GM21528 (cell line): ENCODE measurements around the gene C16orf90.
"Not testable (repeated sequence)": the region's sequence is repeated elsewhere in the genome, so short reads cannot be mapped to it uniquely, and the experiment has no call there.

ENCODE experiments used
- ATAC-seq: cut with Tn5 transposase; IDR thresholded peaks from one replicate; pipeline ENCODE4 v1.9.1; 2021; ENCODE audit warnings: mild to moderate bottlenecking, moderate library complexity; ENCODE audit not compliant: unreplicated experiment, low FRiP score

The C16orf90 gene

DNA sequence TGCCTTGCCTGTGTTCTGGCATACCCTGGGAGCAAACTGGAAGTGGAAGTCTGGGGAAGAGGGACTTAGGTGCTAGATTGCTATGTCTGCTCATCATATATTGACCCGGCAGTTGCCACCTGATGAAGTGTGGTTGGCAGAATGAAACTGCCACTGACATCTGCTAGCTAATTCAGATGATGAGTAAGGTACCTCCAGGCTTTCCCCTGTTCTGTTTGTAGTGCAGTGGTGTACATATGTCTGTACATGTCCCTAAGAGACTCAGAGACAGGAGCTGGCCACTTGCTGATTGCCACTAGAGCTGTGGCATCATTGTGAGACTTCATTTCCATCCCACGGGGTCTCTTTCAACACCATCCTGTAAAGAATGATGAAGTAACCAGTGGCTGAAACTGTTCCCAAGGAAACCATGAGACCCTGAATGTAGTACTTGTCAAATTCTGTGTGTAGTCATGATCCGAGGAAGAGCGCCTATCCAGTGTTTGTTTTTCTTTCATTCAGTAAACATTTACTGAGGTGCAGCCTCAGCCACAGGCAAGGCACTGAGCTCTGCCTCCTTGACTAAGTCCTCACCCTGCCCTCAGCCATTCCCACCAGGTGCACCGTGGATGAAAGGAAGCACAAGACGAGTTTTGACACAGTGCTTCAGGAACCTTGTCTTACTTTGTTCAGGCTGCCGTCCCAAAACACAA is 18.7 kb upstream of the C16orf90 start:
- ATAC-seq = no peak

DNA sequence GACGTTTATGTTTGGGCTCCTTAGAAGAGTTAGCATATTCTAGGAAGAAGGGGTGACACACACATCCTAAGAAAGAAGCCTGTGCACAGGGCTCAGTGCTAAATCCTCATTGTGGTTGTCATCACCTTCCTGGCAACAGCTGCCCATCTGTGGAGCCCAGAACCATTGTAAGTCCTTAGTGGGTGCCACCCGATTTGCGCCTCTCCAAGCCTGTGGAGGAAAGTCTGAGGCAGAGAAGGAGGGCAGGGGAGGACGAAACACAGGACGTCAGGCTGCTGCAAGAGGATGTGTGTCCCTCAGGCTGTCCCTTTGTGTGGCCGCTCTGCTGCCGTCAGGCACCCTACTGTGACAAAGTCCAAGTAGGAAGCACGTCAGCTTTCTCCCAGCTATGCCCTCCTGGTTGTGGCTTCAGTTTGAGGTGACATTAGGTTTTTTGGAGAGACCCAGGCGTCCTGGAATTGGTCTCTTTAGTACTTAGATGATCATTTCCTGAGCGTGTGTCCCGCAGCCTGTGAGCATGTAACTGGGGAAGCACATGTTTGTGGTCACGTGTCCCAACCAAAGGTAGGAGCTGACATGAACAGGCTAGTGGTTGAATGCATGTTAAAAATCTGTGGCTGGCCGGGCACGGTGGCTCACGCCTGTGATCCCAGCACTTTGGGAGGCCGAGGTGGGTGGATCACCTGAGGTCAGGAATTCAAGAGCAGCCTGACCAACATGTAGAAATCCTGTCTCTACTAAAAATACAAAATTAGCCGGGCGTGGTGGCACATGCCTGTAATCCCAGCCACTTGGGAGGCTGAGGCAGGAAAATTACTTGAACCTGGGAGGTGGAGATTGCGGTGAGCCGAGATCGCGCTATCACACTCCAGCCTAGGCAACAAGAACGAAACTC is 16.2 kb upstream of the C16orf90 start:
- ATAC-seq = no peak

DNA sequence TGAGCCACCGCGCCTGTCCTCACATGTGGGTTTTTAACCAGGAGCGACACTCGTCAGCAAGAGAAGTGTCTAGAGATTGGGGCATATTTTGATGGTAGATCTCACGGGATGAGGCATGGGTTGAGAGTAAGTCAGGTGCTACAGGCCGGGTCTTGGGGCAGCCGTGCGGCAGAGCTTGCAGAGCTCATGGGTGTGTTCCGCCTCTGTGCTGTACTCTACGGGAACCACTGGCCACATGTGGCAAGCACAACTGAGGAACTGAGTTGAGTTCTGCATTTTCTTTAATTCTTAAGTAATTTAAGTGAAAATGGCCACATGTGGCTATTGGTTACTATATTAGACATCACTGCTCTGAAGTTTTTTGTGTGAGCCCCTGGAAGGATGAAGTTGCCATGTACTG is 15.1 kb upstream of the C16orf90 start:
- ATAC-seq = no peak

DNA sequence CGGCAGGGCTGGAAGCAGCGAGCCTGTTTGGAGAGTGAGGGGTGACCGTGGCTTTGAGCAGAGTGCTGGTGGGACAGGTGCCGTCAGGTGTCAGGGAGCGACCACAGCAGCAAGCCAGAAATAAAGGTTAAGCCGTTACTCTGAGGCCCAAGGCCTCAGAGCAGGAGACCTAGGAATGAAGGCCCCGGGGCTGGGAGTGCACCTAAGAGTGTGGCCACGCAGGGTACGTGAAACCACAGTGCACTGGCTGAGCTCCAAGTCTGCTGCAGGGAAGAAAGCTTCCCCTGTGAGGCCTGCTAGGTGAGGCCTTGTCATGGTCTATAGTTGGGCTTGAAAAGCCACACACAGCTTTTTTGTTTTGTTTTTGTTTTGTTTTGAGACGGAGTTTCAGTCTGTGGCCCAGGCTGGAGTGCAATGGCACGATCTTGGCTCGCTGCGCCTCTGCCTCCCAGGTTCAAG is 14.2 kb upstream of the C16orf90 start:
- ATAC-seq = no peak

DNA sequence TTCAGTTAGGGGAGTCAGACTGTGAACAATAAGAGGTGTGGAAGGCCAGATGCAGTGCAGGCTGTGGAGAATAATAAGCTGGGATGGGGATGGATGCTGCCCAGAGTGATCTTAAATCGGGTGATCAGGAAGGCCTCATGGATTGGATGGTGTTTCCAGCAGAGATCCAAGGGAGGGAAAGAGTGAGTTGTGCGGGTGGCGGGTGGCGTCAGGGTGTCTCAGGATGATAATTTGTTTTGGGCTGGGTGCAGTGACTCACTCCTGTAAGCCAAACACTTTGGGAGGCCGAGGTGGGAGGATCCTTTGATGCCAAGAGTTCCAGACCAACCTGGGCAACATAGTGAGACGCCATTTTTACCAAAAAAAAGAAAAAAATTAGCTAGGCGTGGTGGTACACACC is 13.4 kb upstream of the C16orf90 start:
- no peak for ATAC-seq

DNA sequence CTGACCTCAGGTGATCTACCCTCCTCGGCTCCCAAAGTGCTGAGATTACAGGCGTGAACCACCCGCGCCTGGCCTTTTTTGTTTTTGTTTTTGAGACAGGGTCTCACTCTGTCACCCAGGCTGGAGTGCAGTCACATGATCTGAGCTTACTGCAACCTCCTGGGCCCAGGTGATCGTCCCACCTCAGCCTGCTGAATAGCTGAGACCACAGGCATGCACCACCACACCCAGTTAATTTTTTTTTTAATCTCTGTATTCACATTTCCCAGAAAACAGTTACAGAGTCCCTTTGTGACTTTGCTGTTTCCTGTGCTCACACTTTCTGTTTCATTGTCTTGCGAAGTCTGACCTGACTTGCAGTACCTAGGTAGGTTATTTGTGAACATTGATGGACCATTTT is 8.2 kb upstream of the C16orf90 start:
- ATAC-seq = no peak

DNA sequence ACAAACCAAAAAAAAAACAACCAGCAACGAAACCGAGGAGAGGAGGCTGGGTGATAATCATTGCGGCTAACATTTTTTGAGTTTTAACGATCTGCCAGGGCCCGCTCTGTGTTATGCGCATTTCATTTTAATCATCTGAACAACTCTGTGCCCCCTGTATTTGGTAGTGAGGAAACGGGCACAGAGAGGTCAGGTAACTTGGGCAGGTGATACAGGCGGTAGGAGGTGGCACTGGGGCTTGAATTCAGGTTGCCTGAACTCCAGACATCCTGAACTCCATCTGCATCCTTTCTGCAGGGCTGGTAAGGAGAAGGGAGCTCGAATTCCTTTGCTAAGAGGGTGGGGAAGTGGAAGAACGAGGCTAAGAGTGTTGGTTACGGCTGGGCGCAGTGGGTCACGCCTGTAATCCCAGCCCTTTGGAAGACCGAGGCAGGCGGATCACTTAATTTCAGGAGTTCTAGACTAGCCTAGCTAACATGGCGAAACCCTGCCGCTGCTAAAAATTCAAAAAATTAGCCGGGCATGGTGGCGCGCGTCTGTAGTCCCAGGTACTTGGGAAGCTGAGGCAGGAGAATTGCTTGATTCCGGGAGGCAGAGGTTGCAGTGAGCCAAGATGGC is 6.6 kb upstream of the C16orf90 start:
- ATAC-seq = no peak

DNA sequence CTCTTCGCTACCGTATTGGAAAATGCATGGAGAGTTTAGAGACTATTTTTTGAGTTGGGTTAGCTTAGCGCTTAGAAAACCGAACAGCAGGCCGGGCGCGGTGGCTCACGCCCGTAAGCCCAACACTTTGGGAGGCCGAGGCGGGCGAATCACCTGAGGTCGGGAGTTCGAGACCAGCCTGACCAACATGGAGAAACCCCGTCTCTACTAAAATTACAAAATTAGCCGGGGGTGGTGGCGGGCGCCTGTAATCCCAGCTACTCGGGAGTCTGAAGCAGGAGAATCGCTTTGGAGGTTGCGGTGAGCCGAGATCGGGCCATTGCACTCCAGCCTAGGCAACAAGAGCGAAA is 6.1 kb upstream of the C16orf90 start:
- ATAC-seq = not testable (repeated sequence)

DNA sequence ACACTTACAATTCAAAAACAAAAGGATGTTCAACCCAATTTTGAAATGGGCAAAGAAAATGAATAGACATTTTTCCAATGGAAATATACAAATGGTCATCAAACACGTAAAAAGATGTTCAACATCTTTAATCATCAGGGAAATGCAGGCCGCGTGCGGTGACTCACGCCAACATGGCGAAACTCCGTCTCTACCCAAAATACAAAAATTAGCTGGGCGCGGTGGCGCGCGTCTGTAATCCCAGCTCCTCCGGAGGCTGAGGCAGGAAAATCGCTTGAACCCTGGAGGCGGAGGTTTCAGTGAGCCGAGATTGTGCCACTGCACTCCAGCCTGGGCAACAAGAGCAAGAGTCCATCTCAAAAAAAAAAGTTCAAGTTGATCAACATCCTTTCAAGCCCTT is 3.7 kb upstream of the C16orf90 start:
- no peak for ATAC-seq

DNA sequence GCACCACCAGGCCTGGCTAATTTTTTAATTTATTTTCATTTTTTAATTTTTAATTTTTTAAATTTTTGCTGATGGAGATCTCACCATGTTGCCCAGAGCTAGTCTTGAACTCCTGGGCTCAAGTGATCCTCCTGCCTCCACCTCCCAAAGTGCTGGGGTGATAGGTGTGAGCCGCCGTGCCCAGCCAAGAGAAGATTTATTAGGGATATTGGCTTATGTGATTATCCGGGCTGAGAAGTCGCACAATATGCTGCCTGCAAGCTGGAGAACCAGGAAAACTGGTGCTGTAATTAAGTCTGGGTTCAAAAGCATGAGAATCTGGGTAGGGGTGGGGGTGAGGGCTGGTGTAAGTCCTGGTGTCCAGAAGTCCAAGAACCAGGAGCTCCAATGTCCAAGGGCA is 2.5 kb upstream of the C16orf90 start:
- ATAC-seq = no peak

DNA sequence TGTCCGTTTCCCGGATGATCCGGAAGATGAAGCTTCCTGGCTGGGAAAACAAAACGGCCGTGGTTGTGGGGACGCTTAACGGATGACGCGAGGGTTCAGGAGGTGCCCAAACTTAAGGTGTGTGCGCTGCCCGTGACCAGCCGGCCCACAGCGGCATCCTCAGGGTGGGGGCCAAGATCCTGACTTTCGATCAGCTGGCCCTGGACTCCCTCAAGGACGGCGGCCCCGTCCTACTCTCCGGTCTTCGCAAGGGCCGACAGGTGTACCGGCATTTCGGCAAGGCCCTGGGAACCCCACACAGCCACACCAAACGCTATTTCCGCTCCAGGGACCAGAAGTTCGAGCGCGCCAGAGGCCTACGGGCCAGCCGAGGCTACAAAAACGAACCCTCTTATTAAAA is 1.1 kb upstream of the C16orf90 start:
- ATAC-seq = no peak

DNA sequence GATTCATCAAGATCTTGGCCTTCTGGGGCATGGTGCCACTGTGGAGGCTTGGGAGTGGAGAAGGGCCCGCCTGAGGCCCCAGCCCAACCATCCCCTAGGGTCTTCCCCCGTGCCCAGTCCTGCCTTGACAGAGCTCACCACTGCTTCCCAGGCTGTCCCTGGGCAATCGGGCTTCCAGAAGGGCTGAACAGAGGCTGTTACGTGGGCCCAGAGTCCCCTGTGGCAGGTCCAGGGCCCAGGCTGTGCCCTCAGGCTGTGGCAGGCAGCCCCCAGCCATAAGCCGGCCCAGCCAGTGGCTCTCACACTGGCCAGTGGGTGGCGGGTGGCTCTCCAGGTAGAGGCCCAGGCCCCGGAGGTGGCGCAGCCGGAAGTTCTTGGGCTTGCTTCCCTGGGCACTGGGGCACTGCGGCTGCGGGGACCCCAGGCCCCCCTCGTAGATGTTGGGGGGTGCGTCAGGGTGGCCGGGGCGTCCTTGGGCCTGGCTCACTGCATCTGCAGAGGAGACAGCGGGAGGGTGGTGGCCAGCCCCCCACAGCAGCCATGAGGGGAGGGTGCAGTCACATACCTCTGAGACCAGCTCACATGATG is 809 bp downstream of the C16orf90 start:
- no peak for ATAC-seq

DNA sequence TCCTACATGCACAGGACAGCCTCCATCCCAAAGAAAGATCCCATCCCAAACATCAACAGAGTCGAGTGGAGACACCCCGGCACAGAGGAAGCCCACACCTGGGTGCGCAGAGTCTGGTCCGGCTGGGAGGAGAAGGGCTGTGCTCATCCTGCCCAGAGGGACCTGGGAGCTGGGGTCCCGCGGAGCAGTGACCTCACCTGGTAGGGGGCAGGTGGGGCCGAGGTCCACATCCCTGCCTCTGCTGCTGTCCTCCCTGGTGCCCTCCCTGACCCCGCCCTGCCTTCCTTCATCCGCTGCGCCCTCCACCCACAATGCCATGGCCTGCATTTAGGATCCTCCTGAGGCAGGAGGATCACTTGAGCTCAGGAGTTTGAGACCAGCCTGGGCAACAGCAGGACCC is 2.9 kb downstream of the C16orf90 start:
- no peak for ATAC-seq

DNA sequence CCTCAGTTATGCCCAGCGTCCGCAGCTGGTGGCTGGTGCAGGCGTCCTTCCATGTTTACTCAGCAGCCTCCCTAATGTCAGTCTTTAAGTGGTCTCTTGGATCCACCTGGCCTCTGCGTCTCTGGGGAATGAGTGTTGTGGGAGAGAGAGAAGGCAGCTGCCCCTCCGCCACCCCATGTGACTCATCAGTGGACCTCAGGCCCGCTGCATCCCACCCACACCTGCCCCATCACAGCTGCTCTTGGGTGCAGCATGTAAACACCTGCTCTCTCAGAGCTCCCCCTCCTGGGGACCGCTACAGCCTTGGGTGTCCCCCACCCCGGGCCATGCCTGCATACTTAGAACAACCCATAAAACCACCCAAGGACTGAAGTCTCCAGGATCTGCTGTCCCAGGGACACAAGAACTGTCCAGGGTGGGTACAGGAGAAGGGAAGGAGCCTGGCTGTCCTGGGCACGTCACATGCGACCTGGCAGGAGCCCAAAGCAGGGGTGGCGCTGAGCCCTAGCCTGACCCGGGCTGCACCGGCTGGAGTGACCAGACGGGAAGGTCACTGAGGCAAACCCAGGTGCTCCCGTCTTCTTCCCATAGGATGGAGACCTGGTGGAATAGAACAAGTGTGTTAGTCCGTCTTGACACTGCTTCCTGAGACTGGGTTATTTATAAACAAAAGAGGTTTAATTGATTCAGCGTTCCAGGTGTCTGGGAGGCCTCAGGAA is 4.2 kb downstream of the C16orf90 start:
- no peak for ATAC-seq

DNA sequence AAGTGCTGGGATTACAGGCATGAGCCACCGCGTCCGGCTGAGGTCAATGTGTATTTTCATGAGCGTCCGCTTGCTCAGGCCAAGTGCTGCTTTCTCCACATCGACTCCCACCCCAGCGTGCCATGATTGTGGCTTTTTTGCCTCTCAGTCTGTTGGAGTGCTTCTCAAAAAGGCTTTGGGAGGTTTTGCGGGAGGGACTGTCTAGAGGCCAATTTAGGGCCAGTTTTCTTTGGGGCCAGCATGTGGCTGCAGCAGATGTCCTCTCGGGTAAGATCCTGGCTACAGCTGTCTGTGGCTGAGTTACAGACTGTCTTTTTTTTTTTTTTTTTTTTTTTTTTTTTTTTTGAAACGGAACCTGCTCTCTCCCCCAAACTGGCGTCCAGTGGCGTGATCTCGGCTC is 6.5 kb downstream of the C16orf90 start:
- no peak for ATAC-seq

DNA sequence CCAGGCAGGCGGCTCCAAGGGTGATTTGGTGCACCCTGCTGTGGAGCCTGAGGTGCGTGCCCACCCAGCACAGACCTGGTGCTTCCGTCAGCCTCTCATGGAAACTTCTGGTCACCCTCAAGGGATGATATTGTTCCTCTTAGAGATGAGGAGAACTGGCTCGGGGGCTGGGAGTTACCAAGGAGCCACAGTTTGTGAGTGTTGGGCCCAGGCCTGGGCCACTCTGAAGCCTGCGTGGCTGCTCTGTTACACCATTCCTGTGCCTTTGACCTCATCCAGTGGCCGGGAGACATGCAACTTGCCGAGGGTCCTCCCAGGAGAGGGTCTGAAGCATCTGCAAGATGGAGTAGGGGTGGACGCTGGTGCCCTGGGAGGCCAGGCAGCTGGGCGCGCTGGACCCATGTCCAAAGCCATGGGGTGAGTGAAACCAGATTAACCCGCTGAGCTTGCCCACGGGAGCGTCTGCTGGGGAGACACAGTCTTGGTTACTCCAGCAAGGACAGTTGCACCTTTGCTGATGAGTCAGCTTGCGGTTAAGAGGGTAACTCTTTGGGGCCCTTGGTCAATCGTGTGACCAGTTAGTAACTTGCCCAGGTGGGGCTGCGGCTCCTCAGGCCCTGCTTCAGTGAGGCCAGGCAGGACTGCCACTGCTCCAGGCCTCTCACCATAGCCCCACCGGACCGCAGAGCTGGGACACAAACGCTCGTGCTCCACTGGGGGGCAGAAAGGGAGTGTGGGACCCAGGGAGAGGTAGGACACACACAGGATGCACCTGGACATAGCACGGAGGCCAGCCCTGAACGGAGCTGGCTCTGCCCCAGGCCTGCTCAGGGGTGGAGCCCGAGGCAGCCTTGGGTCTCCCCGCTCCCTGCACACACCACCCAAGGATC is 7.5 kb downstream of the C16orf90 start:
- ATAC-seq = no peak

DNA sequence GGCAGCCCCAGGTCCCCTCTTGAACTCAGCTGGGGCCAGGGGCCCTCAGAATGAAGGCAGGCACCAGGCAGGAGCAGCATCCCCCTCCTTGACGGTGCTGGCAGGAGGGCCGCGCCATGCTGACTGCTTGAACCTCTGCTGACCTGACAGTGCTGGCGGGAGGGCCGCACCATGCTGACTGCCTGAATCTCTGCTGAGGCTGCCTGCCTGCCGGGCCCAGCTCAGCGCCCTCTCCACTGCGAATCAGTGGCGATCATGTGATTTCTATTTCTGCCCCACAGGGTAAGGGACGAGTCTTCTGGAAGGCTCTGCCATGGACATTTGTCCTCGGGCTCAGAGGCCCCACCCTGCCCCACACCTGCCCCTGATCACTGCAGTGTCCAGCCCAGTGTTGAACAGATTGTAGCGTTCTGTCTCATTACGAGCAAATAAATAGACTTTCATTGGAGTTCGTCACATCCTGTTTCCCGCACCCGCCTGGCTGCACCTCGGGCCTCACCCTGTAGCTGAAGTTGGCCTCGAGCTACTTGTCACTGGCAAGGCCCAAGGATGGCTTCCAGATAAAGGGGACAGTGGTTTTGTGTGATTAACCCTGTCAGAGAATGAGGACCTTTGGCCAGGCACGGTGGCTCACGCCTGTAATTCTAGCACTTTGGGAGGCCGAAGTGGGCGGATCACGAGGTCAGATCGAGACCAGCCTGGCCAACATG is 8.6 kb downstream of the C16orf90 start:
- no peak for ATAC-seq

DNA sequence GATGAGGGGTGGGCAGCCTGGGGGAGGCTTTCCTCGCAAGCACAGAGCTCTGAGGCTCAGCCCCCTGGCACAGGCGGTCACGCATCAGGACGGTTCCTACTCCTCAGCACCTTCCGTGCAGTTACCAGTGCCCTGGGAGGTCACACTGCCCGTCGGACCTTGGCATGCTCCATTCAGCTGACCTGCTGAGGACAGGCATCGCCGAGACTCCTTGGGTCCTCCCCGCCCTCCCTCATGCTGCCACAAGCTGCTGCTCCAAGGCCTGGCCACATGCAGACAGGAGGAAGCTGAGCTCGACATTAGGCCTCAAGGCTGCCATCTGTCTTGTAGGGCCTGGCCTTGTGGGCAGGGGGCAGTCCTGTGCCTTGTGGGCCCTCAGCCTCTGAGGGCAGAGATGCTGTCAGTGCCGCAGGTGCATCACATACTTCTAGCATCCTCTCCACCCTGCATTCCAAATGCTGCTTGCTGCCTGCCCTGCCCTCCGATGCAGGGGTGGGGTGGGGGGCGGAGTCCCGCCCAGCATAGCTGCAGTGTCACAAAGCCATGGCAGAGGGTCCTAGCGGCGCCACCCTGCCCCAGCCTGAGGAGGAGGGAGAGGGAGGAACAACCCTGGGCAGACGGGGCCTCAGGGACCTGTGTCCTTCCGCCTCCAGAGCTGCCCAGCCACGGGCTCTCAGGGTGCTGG is 9.3 kb downstream of the C16orf90 start:
- no peak for ATAC-seq
